ENCODE results near the gene TFR2. TPM values are rescaled to one million over a fixed set of nuclear protein-coding genes. Genes with fewer than 3 reads are reported as not detected.
A peak's percentile ranks its signal among the peaks of the same experiment; 100 is the strongest.

TFR2 gene
- total RNA-seq, 1 experiment from 2014 or later = 5.7 TPM

DNA sequence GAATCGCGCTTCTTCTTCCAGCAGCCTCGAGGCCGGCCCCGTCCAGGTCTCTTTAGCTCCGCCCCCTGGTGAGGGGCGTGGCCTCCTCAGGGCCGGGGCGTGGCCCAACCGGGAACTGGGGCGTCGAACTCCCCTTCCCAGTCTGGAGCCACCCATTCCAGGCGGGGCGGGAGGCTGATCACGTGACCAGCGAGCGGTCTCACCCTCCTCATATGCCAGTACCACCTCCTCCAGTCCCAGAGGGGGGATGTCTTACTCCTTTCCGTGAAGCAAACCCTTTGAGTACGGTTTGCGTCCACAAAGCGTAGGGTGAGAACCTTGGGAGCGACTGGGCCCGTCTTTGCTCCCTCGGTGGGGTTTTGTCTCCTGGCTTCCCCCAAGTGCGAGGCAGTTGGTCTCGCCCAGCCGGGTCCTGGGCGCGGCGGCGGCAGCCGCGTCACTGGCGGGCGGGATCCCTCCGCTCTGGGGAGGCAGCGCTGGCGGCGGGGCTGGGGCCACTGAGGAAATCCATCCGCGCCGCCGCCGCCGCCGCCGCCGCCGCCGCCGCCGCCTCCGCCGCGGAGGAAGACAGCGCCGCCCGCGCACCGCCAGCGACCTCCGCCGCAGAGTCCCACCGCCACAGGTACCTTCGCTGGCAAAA, 32.1 kb upstream of the TFR2 start, which contains the start of gene GNB2 (continued):
- TF ChIP-seq, protein P1, sequence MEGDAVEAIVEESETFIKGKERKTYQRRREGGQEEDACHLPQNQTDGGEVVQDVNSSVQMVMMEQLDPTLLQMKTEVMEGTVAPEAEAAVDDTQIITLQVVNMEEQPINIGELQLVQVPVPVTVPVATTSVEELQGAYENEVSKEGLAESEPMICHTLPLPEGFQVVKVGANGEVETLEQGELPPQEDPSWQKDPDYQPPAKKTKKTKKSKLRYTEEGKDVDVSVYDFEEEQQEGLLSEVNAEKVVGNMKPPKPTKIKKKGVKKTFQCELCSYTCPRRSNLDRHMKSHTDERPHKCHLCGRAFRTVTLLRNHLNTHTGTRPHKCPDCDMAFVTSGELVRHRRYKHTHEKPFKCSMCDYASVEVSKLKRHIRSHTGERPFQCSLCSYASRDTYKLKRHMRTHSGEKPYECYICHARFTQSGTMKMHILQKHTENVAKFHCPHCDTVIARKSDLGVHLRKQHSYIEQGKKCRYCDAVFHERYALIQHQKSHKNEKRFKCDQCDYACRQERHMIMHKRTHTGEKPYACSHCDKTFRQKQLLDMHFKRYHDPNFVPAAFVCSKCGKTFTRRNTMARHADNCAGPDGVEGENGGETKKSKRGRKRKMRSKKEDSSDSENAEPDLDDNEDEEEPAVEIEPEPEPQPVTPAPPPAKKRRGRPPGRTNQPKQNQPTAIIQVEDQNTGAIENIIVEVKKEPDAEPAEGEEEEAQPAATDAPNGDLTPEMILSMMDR (IDR thresholded peaks at IDR 0.05) = no peak
- TF ChIP-seq ZNF317 (CRISPR knock-in tag; IDR thresholded peaks at IDR 0.05; ENCODE audit: borderline replicate concordance, low read depth) = no peak
- TF ChIP-seq GABPB1 (CRISPR knock-in tag; IDR thresholded peaks at IDR 0.05) = no peak
- no peak for TF ChIP-seq RELA (CRISPR knock-in tag; IDR thresholded peaks at IDR 0.05; ENCODE audit: borderline replicate concordance)
- TF ChIP-seq JUN (CRISPR knock-in tag; IDR thresholded peaks at IDR 0.05) = no peak
- TF ChIP-seq, protein P2, sequence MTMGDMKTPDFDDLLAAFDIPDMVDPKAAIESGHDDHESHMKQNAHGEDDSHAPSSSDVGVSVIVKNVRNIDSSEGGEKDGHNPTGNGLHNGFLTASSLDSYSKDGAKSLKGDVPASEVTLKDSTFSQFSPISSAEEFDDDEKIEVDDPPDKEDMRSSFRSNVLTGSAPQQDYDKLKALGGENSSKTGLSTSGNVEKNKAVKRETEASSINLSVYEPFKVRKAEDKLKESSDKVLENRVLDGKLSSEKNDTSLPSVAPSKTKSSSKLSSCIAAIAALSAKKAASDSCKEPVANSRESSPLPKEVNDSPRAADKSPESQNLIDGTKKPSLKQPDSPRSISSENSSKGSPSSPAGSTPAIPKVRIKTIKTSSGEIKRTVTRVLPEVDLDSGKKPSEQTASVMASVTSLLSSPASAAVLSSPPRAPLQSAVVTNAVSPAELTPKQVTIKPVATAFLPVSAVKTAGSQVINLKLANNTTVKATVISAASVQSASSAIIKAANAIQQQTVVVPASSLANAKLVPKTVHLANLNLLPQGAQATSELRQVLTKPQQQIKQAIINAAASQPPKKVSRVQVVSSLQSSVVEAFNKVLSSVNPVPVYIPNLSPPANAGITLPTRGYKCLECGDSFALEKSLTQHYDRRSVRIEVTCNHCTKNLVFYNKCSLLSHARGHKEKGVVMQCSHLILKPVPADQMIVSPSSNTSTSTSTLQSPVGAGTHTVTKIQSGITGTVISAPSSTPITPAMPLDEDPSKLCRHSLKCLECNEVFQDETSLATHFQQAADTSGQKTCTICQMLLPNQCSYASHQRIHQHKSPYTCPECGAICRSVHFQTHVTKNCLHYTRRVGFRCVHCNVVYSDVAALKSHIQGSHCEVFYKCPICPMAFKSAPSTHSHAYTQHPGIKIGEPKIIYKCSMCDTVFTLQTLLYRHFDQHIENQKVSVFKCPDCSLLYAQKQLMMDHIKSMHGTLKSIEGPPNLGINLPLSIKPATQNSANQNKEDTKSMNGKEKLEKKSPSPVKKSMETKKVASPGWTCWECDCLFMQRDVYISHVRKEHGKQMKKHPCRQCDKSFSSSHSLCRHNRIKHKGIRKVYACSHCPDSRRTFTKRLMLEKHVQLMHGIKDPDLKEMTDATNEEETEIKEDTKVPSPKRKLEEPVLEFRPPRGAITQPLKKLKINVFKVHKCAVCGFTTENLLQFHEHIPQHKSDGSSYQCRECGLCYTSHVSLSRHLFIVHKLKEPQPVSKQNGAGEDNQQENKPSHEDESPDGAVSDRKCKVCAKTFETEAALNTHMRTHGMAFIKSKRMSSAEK (CRISPR knock-in tag; IDR thresholded peaks at IDR 0.05; ENCODE audit: borderline replicate concordance) = no peak
- peak; percentile 72 for TF ChIP-seq TEAD1 (CRISPR knock-in tag; IDR thresholded peaks at IDR 0.05)
- TF ChIP-seq, protein P3, sequence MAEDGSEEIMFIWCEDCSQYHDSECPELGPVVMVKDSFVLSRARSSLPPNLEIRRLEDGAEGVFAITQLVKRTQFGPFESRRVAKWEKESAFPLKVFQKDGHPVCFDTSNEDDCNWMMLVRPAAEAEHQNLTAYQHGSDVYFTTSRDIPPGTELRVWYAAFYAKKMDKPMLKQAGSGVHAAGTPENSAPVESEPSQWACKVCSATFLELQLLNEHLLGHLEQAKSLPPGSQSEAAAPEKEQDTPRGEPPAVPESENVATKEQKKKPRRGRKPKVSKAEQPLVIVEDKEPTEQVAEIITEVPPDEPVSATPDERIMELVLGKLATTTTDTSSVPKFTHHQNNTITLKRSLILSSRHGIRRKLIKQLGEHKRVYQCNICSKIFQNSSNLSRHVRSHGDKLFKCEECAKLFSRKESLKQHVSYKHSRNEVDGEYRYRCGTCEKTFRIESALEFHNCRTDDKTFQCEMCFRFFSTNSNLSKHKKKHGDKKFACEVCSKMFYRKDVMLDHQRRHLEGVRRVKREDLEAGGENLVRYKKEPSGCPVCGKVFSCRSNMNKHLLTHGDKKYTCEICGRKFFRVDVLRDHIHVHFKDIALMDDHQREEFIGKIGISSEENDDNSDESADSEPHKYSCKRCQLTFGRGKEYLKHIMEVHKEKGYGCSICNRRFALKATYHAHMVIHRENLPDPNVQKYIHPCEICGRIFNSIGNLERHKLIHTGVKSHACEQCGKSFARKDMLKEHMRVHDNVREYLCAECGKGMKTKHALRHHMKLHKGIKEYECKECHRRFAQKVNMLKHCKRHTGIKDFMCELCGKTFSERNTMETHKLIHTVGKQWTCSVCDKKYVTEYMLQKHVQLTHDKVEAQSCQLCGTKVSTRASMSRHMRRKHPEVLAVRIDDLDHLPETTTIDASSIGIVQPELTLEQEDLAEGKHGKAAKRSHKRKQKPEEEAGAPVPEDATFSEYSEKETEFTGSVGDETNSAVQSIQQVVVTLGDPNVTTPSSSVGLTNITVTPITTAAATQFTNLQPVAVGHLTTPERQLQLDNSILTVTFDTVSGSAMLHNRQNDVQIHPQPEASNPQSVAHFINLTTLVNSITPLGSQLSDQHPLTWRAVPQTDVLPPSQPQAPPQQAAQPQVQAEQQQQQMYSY (CRISPR knock-in tag; IDR thresholded peaks at IDR 0.05) = no peak
- peak; percentile 64; the same call in 1 of the 2 replicates for TF ChIP-seq SMAD4 (CRISPR knock-in tag; IDR thresholded peaks at IDR 0.05)
- TF ChIP-seq GTF2I (CRISPR knock-in tag; conservative IDR thresholded peaks at IDR 0.05) = no peak
- TF ChIP-seq, protein P4, sequence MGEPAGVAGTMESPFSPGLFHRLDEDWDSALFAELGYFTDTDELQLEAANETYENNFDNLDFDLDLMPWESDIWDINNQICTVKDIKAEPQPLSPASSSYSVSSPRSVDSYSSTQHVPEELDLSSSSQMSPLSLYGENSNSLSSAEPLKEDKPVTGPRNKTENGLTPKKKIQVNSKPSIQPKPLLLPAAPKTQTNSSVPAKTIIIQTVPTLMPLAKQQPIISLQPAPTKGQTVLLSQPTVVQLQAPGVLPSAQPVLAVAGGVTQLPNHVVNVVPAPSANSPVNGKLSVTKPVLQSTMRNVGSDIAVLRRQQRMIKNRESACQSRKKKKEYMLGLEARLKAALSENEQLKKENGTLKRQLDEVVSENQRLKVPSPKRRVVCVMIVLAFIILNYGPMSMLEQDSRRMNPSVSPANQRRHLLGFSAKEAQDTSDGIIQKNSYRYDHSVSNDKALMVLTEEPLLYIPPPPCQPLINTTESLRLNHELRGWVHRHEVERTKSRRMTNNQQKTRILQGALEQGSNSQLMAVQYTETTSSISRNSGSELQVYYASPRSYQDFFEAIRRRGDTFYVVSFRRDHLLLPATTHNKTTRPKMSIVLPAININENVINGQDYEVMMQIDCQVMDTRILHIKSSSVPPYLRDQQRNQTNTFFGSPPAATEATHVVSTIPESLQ (CRISPR knock-in tag; IDR thresholded peaks at IDR 0.05) = no peak
- TF ChIP-seq, protein P5, sequence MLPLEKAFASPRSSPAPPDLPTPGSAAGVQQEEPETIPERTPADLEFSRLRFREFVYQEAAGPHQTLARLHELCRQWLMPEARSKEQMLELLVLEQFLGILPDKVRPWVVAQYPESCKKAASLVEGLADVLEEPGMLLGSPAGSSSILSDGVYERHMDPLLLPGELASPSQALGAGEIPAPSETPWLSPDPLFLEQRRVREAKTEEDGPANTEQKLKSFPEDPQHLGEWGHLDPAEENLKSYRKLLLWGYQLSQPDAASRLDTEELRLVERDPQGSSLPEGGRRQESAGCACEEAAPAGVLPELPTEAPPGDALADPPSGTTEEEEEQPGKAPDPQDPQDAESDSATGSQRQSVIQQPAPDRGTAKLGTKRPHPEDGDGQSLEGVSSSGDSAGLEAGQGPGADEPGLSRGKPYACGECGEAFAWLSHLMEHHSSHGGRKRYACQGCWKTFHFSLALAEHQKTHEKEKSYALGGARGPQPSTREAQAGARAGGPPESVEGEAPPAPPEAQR (CRISPR knock-in tag; IDR thresholded peaks at IDR 0.05) = no peak
- peak; percentile 93 for TF ChIP-seq SP1 (CRISPR knock-in tag; conservative IDR thresholded peaks at IDR 0.05)
- TF ChIP-seq, protein P6, sequence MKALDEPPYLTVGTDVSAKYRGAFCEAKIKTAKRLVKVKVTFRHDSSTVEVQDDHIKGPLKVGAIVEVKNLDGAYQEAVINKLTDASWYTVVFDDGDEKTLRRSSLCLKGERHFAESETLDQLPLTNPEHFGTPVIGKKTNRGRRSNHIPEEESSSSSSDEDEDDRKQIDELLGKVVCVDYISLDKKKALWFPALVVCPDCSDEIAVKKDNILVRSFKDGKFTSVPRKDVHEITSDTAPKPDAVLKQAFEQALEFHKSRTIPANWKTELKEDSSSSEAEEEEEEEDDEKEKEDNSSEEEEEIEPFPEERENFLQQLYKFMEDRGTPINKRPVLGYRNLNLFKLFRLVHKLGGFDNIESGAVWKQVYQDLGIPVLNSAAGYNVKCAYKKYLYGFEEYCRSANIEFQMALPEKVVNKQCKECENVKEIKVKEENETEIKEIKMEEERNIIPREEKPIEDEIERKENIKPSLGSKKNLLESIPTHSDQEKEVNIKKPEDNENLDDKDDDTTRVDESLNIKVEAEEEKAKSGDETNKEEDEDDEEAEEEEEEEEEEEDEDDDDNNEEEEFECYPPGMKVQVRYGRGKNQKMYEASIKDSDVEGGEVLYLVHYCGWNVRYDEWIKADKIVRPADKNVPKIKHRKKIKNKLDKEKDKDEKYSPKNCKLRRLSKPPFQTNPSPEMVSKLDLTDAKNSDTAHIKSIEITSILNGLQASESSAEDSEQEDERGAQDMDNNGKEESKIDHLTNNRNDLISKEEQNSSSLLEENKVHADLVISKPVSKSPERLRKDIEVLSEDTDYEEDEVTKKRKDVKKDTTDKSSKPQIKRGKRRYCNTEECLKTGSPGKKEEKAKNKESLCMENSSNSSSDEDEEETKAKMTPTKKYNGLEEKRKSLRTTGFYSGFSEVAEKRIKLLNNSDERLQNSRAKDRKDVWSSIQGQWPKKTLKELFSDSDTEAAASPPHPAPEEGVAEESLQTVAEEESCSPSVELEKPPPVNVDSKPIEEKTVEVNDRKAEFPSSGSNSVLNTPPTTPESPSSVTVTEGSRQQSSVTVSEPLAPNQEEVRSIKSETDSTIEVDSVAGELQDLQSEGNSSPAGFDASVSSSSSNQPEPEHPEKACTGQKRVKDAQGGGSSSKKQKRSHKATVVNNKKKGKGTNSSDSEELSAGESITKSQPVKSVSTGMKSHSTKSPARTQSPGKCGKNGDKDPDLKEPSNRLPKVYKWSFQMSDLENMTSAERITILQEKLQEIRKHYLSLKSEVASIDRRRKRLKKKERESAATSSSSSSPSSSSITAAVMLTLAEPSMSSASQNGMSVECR (CRISPR knock-in tag; IDR thresholded peaks at IDR 0.05; ENCODE audit: borderline replicate concordance) = peak; percentile 68; the same call in 1 of the 2 replicates
- no peak for TF ChIP-seq ELF4 (CRISPR knock-in tag; IDR thresholded peaks at IDR 0.05; ENCODE audit: low read depth)
- TF ChIP-seq EMX1 (CRISPR knock-in tag; IDR thresholded peaks at IDR 0.05) = no peak
- TF ChIP-seq, protein P7, sequence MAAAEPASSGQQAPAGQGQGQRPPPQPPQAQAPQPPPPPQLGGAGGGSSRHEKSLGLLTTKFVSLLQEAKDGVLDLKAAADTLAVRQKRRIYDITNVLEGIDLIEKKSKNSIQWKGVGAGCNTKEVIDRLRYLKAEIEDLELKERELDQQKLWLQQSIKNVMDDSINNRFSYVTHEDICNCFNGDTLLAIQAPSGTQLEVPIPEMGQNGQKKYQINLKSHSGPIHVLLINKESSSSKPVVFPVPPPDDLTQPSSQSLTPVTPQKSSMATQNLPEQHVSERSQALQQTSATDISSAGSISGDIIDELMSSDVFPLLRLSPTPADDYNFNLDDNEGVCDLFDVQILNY (CRISPR knock-in tag; IDR thresholded peaks at IDR 0.05) = 0 out of 2 replicates have a peak, but pooled peaks have one; percentile 15
- TF ChIP-seq FOXK1 (CRISPR knock-in tag; IDR thresholded peaks at IDR 0.05) = peak; percentile 56; the same call in 1 of the 2 replicates
- TF ChIP-seq PRRX2 (CRISPR knock-in tag; IDR thresholded peaks at IDR 0.05) = no peak
